Measurements from ENCODE around the gene SMOC1.

Gene SMOC1

DNA sequence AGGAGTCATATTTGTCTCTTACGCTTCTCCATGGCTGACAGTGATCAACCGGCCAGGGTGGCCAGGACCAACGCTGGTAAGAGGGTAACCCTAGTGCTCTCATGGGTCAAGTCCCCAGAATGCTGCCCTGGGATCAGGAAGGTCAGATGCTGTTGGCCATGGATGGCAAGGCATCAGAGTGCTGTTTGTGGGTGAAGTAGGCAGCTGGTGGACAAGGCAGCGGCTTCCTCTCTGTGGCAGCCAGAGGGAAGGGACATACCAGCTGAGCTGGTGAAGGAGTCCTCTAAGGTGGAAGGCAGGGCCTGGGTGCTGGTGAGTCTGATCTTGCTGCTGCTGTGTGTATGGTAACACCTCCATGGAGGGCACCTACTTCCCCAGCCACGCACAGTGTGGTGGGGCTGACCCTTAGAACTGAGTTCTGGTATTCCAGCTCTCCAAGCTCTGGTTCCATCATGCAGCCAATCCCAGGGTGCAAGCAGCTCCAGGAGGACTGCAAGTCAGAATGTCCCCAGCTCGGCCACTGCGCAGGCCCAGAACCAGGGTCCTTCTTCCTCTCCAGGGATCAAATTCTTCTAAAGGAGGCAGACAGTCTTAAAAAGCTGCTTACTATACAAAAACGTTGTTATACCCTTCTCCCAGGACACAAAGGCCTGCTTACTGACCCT is 13.4 kb upstream of the SMOC1 start:
- no peak for DNase-seq

DNA sequence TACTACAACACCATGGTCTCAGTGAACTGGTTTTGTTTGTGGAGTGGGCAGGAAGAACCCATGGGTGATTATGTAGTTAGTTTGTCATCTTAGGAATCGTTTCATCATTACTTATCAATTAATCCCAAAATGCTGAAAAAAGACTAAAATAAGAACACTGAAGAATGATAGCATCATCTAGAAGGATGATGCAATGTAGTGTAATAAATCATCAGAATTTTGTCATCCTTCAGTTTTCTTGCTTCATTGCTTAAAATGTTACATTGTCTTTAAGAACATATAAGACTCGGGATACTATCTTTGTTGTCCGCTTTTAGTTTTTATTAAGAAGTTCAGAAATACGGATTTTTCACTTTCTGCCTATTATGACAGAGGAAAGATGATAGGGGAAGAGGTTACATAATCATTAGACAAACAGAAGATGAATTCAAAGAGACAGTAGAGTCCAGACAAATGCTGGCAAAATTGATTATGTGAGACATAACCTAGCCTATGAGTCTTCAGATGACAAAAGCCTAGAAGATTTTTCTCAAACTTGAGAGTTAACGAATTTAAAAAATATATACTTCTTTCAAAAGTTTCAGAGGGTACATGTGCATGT is 10.8 kb upstream of the SMOC1 start:
- DNase-seq, result no peak

DNA sequence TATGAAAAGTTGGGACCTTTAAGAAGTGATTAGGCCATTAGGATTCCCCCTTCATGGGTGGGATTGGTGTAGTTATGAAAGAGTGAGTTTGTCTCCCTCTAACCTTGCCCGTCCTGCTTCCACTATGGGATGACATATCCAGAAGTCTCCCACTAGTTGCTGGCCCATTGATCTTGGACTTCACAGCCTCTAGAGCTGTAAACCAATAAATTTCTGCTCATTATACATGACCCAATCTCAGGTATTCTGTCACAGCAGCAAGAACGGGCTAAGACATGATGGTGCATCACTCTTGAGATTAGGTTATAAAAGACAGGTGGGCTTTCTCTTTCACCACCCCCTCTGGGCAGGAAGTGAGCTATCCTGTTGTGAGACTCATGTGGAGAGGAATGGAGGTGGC is 8.6 kb upstream of the SMOC1 start:
- DNase-seq, result no peak

DNA sequence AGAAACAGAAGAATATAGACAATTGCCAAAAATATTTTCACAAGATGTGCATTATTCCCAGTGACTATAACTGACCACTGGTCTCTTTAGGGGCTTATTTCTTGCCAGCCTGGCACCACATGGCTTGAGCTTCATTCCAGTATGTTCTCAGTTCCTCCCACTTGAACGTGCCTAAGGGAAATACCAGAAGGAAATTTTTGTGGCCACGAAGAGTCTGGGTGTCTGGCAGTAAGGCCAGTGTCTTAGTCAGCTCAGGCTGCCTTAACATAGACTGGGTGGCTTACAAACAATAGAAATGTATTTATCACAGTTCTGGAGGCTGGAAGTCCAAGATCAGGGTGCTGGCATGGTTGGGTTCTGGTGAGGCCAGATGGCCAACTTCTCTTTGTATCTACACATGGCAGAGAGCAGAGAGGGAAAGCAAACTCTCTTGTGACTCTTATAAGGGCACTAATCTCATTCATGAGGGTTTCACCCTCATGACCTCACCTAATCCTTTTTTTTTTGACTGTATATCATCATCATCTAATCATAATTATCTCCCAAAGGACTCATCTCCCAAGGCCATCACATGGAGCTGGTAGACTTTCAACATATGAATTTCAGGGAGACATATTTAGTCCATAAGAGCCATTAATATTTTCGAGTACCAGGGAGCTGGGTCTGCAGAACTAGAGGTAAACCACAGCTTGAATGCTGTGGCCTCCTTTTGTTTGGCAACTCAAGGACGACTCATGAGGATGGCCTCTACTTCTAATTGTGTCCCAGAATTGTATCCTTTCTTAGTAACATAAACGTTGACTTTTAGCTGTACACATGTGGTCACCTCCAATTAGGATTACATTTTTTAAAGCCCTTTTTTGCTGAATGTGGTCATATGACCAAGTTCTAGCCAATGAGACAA is 5.1 kb upstream of the SMOC1 start:
- DNase-seq, result no peak

DNA sequence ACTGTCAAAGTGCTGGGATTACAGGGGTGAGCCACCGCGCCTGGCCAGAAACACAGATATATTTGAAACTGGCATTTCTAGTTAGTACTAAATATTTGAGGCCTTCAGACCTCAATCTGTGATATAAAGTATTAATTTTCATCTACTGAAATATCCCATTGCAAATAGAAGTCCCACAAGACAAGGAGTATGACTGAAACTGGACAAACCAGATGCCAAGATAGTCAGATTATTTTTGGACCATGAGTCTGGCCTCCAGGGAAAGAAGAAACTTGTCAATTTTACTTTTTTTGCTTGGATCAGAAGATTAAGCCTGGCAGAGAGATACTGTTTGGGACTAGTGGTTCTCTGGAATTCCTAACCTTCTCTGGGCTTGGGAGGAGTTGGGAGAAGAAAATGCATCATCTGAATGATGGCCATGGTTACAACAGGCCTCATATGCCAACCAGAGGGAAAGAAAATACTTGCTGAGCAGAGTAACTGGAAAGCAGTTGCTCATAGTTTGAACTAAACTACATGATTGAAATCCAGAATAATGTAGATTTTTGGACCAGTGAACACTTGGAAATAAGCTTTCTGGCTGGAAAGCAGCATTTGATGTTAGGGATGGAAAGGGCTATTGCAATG is 2.9 kb upstream of the SMOC1 start:
- DNase-seq, result no peak

DNA sequence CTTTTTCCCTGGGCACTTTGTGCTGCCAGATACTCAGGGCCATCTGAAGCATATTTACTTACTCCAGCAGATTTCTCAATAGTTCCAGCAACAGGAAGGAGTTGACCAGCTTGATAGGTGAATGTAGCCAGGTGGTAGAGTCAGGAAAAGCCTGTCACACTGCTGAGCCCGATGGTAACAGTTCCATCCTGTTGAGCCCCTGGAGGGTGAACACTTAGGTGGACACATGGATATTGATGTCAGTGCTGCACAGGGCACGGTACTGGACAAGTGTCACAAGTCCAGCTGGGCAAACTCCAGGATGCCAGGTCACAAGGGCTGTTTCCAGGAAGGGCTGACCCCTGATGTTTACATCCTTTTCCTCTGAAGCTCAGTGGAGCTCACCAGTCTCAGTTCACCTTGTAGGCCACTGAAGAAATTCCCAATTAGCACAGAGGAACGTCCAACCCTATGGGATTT is 2.3 kb upstream of the SMOC1 start:
- DNase-seq, result no peak

DNA sequence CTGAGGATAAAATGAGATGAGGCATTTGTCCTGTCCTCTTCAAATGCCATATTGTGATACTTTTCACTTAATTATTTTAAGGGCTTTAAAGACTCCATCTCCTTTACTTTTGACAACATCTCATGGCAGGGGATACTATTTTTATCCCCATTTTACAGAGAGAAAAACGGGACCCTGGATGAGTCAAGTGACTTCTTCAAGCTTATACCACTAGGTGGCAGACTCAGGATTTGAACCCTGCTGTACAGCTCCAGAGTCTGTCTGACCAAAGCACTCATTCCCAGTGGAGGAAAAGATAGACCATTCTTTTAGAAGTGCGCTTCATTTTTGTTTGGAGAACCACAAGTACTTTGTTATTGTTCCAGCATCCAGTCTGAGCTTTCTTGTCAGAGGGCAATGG is 1.7 kb upstream of the SMOC1 start:
- no peak for DNase-seq

DNA sequence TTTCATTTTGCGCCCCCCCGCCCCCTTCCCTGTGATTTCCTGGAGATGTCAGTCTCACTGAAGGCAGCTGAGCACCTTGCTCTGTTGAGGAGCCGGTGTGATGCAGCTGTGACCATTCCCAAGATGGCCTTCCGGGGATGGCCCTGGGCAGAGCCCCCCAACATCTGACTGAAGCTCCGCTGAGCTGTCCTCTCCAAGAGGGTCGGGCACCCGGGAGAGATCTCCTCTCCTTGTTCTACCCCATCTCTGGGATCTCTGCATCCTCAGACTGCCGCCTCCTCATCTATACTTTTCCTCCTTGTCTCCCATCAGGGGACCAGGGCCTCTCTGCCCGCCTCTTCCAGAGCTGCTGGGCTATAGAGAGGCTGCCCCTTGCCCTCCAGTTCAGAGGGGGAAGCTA is 965 bp upstream of the SMOC1 start:
- DNase-seq, result no peak

DNA sequence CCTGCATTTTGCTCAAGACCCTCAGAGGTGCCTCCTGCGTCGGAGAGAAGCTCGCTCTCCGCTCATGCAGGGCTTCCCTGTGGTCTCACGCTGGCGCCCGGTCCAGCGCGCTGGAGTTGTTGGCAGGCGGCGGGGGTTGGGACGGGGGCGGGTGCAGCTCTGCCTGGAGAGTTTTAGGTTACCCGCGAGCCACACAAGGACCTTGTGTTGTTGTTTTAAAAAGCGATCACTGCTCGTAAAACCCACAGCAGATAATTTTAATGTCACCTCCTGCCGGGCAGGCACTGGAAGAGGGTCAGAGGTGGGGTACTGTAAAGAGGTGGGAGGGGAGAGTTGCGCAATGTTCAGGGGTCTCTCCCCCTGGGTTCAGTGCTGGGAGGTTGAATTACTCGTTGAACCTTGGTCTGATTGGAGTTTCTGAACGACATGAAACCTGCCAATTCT is 850 bp downstream of the SMOC1 start:
- DNase-seq, result no peak

DNA sequence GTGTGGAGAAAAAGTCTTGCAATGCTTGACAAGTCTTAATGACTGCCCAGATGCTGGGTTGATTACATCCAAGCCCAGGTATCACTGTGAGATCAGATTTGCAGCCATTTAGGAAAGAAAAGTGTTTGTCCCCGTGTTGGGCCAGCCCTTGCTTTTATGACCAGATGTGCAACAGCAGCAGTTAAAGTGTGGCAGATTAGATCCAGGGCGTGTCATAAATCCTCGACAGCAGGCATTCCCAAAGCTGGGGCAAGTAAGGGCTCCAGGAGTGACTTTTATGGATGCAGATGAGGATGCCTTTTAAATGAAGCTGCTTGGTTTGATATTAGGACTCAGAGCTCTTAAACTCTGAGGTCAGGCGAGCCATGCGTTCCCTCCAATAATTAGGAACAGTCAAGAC is 1.7 kb downstream of the SMOC1 start:
- no peak for DNase-seq

DNA sequence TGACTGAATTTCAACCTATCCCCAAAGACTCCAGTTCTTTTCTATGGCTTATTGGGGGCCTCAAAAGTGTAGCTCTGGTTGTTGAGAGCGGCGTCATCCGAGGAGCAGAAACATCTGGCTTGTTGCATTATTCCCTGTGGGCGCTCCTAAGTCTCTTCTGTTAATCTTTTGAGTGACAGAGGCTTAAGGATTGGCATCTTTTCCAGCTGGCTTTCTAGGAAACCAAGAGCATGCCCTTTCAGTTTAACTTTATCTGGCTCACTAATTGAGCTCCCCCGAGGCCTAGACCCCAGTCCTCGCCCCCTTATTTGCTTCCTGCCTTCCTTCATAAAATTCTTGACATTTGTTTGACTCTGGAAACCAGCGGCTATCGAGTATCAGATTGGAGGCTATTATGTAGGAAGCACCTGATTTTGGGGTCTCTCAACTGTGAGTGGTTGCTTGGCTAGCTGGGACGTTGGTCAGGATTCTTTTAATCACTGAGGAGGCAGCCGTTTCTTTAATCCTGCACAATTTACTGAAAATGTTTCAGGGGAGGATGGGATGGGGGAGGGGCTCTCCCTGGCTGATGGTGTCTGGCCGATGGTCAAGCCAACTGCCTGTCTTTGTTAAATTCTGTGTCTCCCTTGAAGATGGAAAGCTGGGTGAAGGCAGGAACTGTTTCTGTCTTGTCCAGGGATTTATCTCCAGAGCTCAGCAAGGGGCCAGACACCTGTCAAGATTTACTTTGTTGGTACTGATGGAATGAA is 3.1 kb downstream of the SMOC1 start:
- DNase-seq, result no peak

DNA sequence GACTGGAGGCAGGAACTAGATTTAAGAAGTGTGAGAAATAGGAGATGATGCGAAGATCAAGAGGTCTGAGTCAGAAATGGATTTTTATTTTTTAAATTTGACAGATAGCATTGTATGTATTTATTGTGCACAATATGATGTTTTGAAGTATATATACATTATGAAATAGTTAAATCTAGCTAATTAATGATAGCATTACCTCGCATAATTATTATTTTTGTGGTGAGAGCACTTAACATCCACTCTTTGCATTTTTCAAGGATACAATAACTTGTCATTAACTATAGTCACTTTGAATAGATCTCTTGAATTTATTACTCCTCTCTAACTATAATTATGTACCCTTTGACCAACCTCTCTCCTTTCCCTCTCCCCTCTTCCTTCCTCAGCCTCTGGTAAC is 3.7 kb downstream of the SMOC1 start:
- DNase-seq, result no peak

DNA sequence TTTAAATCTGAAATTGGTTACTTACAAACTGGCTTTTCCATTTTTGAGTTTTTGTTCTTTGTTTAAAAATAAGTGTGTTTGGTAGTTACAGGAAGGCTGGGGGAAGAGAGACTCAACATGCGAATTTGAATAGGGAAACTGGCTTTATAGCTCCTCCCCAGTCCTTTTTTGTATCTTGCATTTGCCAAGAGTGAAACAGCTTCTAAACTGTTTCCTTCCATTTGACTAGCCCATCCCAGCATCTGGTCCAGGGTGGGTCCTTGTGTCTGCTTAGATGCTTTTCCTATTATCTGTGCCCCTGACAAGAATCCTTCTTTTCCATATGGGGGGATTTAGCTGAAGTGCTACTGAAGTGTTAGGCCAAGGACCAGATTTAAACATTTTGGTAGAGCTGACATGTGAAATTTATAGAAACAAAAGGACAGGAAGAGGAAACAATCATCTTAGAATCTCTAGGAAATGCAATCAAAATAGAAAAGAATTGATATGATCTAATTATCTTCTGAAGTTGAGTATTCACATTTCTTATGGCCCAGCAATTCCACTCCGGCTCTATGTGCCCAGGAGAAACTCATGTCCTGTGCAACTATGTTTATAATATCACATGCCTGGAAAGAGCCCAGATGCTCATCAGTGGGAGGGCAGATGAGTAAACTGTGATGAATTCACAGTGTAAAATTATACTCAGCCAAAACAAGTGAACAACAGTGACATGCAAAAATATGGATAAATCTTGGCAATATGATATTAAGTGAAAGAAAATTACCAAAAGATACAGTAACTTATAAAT is 7.4 kb downstream of the SMOC1 start:
- DNase-seq, result no peak

DNA sequence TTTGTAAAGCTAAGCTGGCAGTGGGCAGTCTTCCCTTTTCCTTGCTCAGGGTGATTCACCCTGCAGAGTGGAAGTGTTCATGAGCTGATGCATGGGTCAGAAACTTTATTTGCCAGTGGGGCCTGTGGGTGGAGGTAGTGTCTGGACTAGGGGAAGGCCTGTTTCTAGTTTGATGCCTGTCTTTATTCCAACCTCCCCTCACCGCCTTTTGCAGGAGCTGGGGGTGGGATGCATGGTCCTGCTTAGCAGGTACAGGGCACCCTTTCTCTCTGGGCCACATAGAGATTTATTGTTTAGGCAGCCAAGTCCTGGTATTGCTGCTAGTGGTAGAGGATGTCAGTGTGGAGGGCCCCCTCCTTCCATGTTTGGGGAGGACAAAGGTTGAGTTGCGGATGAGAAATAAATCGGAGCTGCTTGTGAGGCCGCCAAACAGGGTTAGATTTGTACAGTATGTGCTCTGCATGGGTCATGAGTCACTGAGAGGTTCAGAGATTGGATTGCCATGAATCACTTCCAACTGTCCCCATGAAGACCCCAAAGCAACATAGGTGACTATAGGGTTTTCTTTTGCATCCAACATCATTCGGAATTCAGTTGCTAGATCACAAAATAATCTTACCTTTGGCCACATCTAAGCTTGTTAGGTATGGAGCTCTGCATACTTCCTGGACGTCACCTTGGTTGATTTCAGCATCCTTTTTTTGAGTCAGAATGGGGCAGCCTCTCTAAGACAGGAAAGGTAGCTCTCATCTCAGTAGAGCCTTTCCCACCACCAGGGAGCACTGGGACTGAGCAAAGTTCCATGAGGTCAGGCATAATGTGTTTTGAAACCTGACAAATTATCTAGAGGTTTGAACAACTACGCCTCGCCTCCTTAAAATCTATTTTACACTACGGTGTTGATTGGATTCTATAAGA is 8.8 kb downstream of the SMOC1 start:
- DNase-seq, result no peak

DNA sequence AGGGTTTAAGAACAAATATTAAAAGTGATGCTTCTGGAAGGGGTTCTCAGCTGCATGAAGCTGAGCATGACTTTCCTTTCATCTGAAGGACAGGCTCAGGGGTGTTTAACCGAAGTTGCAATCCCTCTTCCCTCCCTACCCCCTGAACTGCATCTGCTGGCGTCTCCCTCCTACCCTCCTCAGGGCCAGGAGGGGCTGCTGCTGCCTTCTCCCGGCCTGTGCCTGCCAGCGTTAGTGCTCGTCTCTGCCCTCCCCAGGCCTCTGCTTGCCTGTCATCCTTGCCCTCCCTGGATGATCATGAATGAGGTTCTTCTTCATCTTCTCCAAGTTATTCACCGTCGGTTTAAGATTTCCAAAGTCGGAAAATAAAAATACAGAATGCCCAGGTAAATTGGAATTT is 12.2 kb downstream of the SMOC1 start:
- DNase-seq, result no peak

DNA sequence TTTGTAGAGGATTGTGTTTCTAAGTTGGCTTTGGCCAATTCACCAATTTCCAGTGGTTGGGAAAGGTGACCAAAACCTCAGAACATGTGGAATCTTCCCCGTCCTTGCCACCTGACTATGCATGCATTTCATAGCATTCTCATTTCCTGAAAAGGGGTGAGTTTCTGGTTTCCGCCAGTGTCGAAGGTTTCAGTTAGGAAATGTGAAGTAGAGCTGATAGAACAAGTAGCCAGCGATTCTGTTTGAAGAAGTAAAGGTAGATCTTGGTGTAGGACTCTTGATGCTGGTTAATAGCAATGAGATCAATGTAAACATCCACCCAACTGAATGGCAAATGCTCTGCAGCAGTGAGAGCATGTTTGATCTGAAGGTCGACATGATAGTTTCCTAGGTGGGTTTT is 15.9 kb downstream of the SMOC1 start:
- no peak for DNase-seq

DNA sequence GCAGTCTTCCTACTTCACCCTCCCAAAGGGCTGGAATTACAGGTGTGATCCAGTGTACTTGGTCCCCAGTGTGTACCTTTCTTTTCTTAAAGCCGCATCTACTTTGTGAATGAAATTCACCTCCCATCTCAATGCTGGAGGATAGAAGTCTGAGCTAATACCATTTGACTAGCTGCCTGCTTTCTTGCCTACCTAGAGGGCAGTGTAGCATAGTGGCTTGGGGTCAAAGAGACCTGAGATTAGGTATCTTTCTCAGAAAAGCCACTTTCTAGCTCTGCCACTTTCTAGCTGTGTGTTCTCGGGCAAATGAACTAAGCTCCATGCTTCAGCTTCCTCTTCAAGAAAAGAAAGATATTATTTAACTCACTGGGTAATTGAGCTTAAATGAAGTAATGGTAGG is 16.9 kb downstream of the SMOC1 start:
- no peak for DNase-seq

DNA sequence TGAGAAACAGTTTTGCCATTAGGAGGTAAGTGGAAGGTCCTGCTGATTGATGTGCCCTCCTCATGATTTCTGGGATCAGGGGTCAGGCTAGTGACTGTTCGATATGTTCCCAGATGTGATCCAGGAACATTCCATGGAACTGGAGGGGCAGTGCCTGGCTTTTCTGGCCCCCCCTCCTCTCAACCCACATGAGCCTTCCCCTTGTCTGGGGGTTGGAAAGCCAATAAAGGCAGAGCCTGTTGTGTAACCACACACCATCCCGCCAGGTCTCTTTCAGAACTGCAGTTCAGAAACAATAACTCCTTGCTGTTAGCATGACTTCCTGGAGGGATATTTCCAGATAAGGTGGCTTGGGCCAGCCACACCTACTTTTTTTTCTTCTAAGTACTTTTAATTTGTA is 17.8 kb downstream of the SMOC1 start:
- DNase-seq, result no peak

DNA sequence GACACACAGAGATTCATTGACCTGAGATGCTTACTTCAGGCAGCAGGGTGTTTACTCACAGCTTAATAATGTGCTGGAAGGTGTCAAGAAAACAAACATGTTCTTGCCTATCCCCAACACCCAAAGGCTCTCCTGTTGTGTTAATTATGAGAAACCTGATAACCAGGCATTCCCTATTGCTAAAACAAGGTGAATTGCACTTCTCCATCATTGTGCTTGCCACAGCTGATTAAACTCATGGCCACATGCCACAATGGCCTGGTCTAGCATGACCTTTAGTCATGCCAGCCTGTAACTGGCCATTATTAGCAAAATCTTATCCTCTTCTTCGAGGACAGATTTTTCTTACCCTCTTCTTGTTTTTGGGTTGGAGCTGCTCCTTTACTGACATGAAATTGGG is 21.4 kb downstream of the SMOC1 start:
- DNase-seq, result no peak

DNA sequence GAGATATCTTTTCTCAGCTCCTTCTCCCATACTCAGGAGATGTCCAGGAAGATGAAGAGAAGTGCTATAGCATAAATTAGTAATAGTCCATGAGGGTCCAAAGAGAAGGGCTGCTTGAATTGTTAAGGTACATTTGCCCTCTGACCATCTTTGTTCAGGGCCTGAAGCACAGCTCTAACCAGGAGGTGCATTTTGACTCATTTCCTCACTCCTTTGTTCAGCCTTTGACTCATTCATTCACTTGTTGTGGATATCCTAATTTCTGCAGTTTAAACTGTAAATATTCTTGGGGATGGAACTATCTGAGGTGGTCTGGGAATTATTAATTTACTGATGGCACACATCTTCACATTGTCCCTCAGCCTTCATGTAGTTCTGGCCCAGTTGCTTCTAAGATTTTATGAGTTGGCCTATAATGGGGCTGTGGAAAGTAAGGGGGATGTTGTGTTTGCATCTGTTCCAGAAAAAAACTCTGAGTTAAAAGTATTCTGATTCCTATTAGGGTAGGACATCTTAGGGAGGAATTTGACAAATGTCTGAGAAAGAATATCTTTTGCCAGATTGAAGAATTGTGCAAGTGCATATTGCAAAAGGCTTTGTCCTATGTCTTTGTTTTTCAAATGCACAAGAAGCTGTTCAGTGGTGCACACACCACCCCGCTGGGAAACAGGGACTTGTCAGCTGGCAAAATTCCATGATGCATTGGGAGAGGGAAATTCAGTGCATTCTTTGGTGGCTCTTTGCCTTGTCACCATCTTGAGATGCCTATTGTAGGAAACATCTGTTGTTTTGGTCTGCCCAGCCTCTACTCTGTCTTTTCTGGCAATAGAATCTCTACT is 22.1 kb downstream of the SMOC1 start:
- no peak for DNase-seq

All from bone marrow (tissue), 2 donors.